ENCODE data around the gene OR2T4. TPM values are rescaled to one million over a fixed set of nuclear protein-coding genes. Genes with fewer than 3 reads are reported as not detected.

OR2T4 gene
- total and polyA plus RNA-seq, 2 experiments from 2014 or later = not detected

DNA sequence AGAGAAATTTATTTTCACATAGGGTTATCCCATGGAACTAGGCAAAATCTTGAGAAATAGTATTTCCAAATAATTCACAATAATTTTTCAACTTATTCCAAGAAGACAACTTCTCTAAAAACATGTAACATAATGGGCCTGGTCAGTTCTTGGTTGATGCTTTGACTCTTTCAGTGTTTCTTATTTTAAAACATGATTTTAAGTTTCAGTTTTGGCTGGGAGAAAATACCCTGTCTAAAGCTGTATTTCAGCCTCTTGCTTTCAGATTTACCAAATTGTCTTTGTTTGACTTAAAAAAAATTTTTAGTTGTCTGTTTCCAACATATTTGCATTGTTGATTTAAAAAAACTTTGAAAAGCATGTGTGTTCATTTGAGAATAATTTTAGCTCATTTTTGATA lies 5.1 kb downstream of the OR2T4 start:
- no peaks in the 10 kb centered on the region for H3F3A ChIP-seq (replicated peaks; ENCODE audit: low read depth)
- TF ChIP-seq CREB1 (CRISPR knock-in tag; IDR thresholded peaks at IDR 0.05; ENCODE audit: low read depth) (no peak), REST (IDR thresholded peaks at IDR 0.05; ENCODE audit: unreplicated experiment) (no peak), STAT1 (IDR thresholded peaks at IDR 0.05; ENCODE audit: unreplicated experiment) (no peak), ZNF331 (CRISPR knock-in tag; IDR thresholded peaks at IDR 0.05; ENCODE audit: low read depth) (no peak), ZNF462 (CRISPR knock-in tag; IDR thresholded peaks at IDR 0.05) (no peak), NANOG (IDR thresholded peaks at IDR 0.05; ENCODE audit: borderline replicate concordance) (no peak), EZH2 (IDR thresholded peaks at IDR 0.05; ENCODE audit: low read depth, unreplicated experiment) (no peak), ZNF114 (CRISPR knock-in tag; IDR thresholded peaks at IDR 0.05) (no peak), POLR2AphosphoS5 (IDR thresholded peaks at IDR 0.05; ENCODE audit: low read depth) (no peak)
- TF ChIP-seq, protein P1, sequence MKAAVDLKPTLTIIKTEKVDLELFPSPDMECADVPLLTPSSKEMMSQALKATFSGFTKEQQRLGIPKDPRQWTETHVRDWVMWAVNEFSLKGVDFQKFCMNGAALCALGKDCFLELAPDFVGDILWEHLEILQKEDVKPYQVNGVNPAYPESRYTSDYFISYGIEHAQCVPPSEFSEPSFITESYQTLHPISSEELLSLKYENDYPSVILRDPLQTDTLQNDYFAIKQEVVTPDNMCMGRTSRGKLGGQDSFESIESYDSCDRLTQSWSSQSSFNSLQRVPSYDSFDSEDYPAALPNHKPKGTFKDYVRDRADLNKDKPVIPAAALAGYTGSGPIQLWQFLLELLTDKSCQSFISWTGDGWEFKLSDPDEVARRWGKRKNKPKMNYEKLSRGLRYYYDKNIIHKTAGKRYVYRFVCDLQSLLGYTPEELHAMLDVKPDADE (IDR thresholded peaks at IDR 0.05) = no peak
- Mint-ChIP-seq H3K27me3 (ENCODE audit: insufficient read depth, low read depth, poor library complexity) (no peaks in the 10 kb centered on the region), H3K4me1 (no peaks in the 10 kb centered on the region), H3K27ac (no peak overlapping the region), H3K36me3 (ENCODE audit: low read depth) (peaks cover 30% of the 10 kb centered on the region), H3K4me3 (no peak overlapping the region), H3K9me3 (peaks cover 96% of the 10 kb centered on the region)
- no peaks in the 10 kb centered on the region for H3K9me2 ChIP-seq (ENCODE audit: insufficient read depth)
- no peaks in the 10 kb centered on the region for H3K27me3 ChIP-seq (ENCODE audit: insufficient read depth)
- H3K79me2 ChIP-seq (replicated peaks; ENCODE audit: insufficient read depth) = no peaks in the 10 kb centered on the region
- DNase-seq (ENCODE audit: low spot score) = no peak
- no peaks in the 10 kb centered on the region for H4K20me1 ChIP-seq (replicated peaks; ENCODE audit: insufficient read depth)
- no peak overlapping the region for H3K4me2 ChIP-seq
- H3K4me1 ChIP-seq (ENCODE audit: insufficient read depth) = no peaks in the 10 kb centered on the region
- 0 out of 2 replicates have a peak, but pooled peaks cover 10% of the 10 kb centered on the region for H3K36me3 ChIP-seq (ENCODE audit: insufficient read depth)
- no peak overlapping the region for H2AFZ ChIP-seq
- ATAC-seq = no peak
- no peak overlapping the region for H3K4me3 ChIP-seq
- no peak overlapping the region for H3K27ac ChIP-seq (ENCODE audit: low read depth)

Data from GM23338 (cell line).